Ishikawa (cell line): Measurements from ENCODE around the gene EIF1AX.

Source experiments
- CEBPB ChIP-seq: IDR thresholded peaks from 2 replicates; pipeline ENCODE4 v1.6.1; 2012
- EP300 ChIP-seq: IDR thresholded peaks from 2 replicates; pipeline ENCODE4 v1.6.1; 2012; ENCODE audit warnings: borderline replicate concordance
- MAX ChIP-seq: IDR thresholded peaks from 2 replicates; pipeline ENCODE4 v1.6.1; 2012
- NFIC ChIP-seq: IDR thresholded peaks from 2 replicates; pipeline ENCODE4 v1.6.1; 2012
- RAD21 ChIP-seq: IDR thresholded peaks from 2 replicates; pipeline ENCODE4 v1.6.1; 2012; ENCODE audit warnings: low read depth
- TAF1 ChIP-seq: IDR thresholded peaks from 2 replicates; pipeline ENCODE4 v1.6.1; 2012; ENCODE audit warnings: low read depth, mild to moderate bottlenecking
- TCF12 ChIP-seq: IDR thresholded peaks from 2 replicates; pipeline ENCODE4 v1.6.1; 2012; ENCODE audit warnings: low read depth
- TEAD4 ChIP-seq: IDR thresholded peaks from 2 replicates; pipeline ENCODE4 v1.6.1; 2012

DNA sequence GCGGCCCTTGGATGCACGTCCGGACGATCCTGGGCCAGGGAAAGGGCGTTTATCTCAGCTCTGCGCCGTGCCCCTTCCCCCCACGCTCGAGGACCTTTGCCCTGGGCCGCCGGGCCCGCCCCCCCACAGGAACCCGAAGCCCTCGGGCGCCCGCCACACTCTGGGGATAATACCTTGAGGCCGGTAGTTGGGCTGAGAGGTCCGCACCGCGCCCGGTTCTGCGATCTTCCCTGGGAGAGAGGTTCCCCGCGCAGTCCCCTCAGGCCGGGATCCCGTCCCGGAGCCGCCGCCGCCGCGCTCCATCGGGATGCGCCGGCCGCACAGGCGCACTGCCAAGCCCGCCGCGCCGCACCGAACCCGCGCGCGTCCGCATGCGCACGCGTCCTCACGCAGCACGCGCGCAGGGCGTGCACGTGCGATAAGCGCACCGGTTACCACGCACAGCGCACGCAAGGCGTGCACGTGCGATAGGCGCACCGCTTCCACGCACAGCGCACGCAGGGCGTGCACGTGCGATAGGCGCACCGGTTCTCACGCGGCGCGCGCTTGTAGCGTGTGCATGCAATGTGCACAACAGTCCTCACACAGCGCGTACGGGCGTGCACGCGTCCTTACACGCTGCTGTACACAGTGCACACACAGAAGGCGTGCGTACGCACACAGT, 24.9 kb downstream of the EIF1AX start, which contains the start of gene MAP7D2:
- TF ChIP-seq CEBPB (no peak), MAX (no peak), TAF1 (no peak), EP300 (no peak), NFIC (no peak), RAD21 (no peak), TCF12 (no peak), TEAD4 (no peak)
